ENCODE data around the gene KCNH5.

Gene KCNH5, protein sequence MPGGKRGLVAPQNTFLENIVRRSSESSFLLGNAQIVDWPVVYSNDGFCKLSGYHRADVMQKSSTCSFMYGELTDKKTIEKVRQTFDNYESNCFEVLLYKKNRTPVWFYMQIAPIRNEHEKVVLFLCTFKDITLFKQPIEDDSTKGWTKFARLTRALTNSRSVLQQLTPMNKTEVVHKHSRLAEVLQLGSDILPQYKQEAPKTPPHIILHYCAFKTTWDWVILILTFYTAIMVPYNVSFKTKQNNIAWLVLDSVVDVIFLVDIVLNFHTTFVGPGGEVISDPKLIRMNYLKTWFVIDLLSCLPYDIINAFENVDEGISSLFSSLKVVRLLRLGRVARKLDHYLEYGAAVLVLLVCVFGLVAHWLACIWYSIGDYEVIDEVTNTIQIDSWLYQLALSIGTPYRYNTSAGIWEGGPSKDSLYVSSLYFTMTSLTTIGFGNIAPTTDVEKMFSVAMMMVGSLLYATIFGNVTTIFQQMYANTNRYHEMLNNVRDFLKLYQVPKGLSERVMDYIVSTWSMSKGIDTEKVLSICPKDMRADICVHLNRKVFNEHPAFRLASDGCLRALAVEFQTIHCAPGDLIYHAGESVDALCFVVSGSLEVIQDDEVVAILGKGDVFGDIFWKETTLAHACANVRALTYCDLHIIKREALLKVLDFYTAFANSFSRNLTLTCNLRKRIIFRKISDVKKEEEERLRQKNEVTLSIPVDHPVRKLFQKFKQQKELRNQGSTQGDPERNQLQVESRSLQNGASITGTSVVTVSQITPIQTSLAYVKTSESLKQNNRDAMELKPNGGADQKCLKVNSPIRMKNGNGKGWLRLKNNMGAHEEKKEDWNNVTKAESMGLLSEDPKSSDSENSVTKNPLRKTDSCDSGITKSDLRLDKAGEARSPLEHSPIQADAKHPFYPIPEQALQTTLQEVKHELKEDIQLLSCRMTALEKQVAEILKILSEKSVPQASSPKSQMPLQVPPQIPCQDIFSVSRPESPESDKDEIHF

DNA sequence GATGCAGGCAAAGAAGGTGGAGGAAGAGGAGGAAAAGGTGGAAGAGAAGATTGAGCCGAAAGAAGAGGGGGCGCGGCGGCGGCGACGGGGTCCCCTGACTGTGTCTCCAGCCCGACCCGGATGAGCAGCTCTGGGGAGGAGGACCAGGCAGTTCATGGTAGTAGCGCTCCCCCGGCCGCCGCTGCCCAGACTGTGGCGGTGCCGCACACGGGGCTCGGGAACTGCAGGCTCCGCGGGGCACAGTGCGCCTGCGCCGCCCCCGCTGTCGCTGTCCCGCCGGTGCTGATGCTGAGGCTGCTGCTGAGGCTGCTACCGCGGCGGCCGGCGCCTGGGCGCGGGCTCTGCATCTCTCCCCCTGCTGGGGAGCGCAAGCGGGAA, at the start of gene KCNH5:
TSS of gene KCNH5 (minus strand) at position 225 of the 378 bp plus-strand sequence. CDS start 272 bp downstream, outside the sequence.
- no peak for DNase-seq (ENCODE audit: low read depth)

DNA sequence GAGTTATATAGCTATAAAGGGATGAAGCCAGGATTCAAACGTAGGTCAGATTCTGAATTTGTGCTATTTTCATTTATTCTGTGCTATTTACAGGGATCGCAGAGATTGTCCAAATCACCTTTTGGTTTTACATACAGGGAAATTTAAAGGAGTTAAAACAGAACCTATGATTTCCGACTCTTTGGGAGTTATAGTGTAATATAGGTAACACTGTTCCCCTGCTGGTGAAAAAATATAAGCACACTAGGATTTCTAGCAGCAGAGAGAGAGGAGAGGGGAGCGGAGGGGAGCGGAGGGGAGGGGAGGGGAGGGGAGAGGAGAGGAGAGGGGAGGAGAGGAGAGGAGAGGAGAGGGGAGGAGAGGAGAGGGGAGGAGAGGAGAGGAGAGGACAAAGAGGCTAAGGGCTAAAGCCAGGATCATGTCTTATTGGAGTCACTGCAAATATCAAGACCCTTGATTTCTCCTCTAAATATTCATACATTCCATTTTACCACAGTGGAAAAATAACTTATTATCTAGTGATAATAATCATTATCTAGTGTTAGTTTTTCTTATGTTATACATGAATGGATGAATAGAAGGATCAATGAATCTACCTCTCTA, 46.2 kb upstream of the KCNH5 start:
- no peak for DNase-seq (ENCODE audit: low read depth)

DNA sequence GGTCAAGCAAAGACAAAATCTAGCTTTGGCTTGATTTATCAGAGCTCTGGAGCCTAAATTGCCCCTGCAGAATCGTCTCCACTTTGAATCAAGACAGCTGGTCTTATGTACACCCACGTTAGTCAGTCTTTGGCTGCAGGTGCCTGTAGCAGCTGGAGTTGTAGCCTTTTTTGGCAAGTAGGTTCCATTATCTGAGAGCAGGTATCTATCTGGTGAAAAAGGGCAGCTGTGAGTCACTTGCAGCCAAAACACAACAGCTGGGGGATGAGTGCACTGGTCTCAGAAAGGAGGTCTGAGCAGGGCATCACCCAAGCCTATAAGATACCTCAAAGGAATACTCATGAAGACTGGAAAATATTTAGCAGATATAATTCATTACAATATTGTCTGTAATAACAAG, 43.6 kb upstream of the KCNH5 start:
- DNase-seq (ENCODE audit: low read depth): no peak

DNA sequence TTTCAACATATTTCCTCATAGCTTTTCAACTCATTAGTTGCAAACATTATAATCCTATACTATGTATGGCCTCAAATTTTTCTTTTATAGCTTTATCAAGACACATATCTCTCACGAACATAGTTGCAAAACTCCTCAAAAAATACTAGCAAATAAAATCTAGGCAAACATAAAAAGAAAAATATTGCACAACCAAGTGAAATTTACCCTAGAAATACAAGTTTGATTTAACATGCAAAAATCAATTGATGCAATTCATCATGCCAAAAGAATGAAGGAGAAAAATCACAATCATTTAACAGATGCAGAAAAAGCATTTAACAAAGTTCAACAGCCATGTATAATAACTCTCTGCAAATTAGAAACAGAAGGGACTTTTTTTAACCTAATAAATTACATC, 33.3 kb upstream of the KCNH5 start:
- DNase-seq (ENCODE audit: low read depth): no peak

DNA sequence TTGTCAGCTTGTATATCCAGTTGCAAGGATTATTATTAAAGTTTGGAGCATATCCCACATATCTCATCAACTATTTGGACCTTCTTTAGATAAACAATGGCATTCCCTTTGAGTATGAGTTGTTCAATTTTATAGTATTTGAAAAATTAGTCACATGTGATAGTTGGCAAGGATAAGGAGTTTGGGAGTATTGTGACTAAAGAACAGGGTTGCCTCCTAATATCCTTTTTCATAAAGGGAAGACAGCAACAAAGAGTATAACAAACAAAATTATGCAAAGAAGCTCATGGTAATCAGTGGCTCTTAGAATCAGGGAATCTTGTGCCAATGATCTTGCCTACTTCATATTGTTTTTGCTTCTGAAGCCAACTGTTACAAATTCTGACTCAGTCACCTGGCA, 31.2 kb upstream of the KCNH5 start:
- no peak for DNase-seq (ENCODE audit: low read depth)

DNA sequence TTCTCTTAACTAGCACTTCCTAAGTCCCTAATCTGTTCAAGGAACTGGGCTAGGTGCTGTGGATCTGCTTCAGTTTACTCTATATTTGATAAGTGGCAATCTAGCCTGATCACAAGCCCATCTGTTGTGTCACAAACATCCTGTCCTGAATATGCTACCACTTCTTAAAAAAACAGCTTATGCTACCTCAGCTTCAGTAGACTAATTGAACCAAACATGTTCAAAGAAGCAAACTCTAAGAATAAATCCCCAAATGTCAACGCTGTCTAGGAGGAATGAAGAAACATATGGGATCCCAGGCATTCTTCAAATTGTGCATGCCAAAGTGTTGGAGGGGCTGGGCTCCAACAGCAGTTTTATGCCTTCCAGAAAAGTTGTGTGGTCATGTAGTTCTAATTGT, 10.4 kb upstream of the KCNH5 start:
- no peak for DNase-seq (ENCODE audit: low read depth)

DNA sequence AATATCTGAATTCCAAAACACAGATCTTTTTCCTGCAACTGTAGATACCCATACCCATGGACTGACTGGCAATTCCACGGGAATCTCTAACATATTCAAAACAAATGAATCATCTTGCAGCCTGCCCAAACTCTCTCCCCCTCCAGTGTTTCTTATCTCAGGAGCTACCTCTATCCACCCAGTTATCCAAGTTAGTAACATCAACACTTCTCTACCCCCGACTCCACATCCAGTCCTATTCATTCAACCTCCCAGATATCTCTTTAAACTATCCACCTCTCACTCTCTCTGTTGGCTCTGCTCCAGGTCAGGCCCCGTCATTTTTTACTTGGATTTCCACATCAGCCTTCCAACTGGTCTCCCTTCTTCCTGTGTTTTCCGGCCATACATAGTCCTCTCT, 6.7 kb upstream of the KCNH5 start:
- no peak for DNase-seq (ENCODE audit: low read depth)

DNA sequence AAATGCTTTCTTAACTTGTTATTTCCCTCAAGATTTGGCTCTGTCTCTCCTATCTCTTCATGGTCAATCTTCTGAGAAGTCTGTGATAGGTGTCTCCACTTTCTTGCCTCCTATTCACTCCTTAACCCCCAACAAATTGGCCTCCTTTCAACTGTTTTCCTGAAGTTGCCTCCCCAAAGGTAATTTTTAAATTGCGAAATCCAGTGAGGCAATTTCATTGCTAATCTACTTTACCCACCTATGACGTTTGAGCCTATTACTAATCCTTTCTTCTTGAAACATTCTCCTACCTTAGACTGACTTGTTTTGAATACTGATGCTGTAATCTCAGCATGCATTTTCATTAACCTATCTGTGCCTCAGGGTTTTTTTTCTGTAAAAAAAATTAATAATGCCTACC, 6.0 kb upstream of the KCNH5 start:
- DNase-seq (ENCODE audit: low read depth): no peak

DNA sequence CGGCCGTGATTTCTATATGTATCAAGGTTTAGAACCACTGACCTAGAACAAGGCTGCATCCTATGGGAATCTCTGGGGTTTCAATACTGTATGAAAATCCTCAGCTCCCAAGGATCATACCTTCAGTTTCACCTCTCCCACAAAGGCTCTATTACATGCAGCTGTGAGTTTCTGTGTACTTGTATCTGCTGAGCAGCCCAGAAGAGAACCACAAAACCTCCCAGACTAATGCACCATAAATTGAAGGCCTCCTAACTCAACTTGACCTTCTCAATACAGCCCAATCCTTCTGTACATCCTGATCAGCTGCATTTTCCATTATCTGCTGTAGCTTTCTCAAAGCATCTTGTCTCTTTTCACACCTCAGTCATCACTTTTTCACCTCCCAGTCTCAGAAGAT, 5.4 kb upstream of the KCNH5 start:
- no peak for DNase-seq (ENCODE audit: low read depth)

DNA sequence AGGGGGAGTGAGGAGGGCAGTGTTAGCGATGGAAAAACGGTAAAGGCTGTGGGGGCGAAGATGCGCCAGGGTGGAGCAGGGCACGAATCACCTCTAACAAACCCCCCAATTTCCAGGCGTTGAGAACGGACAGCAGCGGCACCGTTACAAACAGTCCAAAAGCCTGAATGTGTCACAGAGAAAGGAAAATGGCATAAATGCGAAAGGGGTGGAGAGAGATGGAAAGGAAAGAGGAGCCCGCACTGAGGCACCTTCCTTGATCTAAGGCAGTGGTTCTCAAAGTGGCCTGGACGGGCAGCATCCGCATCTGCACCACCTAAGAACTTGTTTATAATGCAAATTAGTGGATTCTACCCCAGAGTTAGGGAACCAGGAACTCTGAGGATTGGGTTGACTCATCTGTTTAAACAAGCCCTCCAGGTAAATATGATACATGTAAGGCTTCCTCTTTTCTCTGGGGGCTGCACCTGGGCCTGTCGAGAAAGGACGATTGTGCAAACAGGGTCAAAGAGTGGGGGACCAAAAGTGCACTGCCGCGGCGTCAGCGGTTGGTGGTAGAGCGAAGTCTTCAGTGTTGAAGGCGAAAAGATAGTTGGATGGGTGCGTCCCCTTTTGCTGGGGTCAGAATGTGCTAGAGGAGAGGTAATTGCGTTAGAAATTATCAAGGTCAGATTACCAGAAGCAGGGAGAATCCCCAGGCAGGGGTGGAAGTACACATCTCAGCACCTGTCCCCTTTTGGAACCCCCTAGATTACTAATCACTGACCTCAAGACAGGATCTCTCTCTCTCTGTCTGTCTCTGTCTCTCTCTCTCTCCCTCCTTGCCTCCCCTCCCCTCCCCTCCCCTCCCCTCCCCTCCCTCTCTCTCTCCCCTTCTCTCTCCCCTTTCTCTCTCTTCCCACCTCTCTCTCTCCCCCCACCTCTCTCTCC, 1.3 kb upstream of the KCNH5 start:
- no peak for DNase-seq (ENCODE audit: low read depth)

DNA sequence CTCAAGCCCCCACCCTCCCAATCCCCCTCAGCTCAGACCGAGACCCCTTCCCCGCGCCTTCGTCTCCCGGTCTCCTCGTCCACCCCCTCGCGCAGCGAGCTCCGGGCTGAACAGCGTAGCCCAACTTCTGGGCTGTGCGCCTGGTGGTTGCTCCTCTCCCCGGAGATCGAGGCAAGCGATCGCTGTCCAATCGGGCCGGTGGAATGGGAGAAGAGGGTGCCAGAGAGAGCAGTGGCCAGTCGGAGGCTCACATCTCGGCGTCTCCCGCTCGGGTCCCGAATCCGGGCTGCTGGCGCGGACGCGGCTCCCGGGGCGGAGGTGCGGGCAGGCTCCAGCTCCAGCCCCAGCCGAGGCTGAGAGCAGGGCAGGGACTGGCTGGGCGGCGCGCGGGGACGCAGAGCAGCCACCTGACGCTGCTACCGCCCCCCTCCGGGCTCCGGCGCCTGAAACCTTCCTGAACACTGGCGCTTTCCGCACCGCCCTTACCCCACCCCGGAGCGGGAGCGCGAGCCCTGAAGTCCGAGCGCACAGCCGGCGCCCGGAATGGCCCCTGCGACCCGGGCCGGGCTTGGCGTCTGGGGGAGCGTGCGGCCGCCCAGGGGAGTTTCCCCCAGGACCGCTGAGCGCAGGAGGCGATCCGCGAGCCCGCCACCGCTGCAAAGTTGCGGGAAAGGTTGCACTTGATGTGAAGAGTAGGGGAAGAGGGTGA, 508 bp upstream of the KCNH5 start:
- no peak for DNase-seq (ENCODE audit: low read depth)

DNA sequence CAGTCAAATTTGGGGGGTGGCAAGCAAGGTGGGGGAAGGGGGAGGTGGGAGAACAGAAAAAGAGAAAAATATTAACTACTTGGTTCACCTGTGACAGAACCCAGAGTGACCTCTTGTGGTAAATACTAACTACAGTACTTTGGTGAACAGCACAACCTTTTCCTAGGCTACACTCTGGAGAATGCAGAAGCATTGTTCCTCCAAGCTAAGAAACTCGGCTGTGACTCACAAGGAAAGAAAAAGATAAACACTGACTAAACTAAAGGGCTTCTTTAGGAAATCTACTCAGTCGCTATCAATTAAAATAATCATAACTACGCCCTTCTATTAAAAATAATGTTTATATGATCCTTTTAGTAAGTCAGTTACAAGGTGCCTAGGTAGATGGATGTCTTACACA, 5.4 kb downstream of the KCNH5 start:
- DNase-seq (ENCODE audit: low read depth): no peak

DNA sequence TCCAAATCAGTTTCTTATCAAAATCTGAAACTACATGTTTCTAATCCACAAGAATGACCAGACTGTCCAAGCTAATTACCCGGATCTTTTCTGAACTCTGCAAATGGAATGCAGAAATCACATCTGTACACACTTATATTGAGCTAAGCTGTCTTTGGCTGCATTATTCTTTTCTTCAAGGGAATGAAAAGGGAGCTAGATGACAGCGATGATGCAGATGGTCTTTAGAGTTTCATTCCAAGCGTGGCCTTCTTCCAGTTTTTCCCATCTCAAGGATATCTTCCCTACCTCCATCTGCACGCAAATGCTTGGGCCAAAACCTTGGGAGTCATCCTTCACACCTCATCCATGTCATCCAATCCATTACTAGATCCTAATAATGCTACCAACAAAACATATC, 12.6 kb downstream of the KCNH5 start:
- no peak for DNase-seq (ENCODE audit: low read depth)

DNA sequence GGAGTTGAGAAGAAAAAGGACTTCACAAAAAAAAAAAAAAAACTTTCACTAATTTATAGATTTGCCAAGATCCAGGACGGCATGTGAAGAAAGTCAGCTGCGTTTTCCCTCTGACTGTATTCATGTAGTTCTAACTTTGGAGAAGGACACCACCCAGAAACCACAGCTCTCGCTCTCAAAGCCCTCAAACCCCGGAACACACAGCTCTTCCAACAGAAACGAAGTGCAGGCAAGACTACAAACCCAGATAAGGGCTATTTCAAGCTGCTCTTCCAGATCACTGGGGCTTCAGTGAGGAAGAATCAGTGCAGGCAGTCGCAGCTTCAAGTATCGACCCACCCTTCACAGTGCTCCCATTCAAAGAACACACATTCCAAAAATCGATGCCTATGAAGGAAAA, 13.2 kb downstream of the KCNH5 start:
- DNase-seq (ENCODE audit: low read depth): no peak

DNA sequence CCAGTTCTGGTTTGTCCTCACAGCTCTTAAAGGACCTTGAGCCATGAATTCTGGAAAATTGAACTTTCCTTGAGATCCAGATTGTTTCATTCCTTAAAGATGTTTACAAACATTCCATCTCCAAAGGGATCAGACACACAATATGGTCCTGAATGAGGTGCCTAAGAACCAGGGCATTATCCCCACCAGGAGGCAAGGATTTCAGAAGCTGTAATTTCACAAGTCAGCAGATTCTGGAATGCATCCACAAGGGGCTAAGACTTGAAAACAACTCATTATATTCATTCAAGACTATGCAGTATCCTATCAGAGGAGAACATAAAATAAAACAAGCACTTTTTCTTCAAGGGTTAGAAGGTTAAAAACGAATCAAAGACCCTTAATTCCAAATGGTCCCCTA, 15.1 kb downstream of the KCNH5 start:
- no peak for DNase-seq (ENCODE audit: low read depth)

DNA sequence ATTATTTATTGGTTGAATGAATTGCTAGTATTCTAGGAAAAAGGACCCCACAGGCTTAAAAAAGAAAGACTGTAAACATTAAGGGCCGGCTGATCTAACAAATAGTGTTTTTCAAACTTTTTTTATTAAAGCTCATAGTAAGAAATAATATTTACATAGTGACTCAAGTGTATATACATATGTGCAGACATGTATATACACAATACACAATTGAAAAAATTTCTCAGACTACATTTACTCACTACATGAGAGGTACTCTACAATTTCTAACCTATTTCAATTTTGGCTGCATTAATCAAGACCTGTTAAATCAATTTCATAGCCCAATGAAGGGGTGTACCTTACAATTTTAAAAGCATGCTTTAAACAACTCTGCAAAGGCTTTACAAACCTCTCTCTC, 17.5 kb downstream of the KCNH5 start:
- no peak for DNase-seq (ENCODE audit: low read depth)

DNA sequence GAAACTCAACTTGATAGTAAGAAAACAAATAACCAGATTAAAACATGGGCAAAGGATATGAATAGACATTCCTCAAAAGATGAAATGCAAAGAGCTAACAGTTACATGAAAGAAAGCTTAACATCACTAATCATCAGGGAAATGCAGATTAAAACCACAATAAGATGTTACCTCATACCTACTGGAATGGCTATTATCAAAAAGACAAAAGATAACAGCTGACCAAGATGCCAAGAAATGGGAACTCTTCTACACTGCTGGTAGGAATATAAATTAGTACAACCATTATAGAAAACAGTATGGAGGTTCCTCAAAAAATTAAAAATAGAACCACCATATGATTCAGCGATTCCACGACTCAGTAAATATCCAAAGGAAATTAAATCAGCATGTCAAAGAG, 18.8 kb downstream of the KCNH5 start:
- no peak for DNase-seq (ENCODE audit: low read depth)

DNA sequence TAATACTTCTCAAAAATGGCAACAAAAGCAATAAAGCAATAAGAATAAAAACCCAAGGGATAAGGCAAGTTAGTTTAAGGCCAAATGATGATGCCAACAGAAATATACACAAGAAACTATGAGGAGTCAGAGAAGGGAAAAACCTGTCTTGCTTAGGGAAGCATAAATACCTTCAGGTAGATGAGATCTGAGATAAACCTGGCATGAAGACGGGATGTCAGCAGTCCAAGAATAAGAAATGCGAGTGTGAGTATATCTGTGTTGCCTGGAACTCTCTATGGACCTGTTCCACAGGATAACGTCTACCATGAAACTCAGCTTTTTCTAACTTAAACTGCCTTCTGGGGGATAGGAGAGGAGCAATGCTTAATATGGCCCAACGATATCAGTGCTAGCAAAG, 30.6 kb downstream of the KCNH5 start:
- no peak for DNase-seq (ENCODE audit: low read depth)

DNA sequence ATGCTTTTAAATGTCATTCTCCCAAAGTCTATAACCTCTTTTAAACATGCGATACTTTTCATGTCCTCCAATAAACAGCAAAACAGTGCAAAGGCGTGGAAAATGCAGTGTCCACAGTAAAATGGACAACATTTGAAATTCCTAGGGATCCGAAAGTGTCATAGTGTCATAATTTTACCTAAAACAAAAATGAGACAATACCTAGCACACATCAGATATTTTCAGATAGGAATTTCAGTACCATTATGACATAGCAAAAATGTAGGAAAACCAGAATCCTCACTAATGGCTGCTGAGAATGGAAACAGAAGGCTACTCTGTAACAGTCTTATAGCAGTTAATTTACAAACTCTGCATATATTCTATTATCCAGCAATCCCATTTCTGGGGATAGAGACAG, 33.1 kb downstream of the KCNH5 start:
- no peak for DNase-seq (ENCODE audit: low read depth)

DNA sequence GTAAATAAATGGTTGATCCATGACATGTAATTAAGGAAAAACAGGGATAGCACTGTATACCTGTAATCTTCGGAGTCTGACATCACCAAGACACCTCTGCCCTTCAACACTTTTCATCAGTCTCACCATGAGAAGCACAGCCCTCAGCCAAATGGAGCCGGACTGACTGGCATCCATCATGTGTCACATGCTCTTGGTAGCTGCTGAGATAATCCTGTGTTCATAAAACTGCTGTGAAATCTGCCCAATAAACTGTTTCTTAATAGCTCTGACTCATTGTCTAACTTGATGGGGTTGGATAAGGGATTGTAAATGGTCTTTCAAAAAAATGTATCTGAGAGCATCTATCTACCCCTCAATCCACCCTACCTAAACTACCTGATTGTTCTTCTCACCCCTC, 33.6 kb downstream of the KCNH5 start:
- DNase-seq (ENCODE audit: low read depth): no peak

DNA sequence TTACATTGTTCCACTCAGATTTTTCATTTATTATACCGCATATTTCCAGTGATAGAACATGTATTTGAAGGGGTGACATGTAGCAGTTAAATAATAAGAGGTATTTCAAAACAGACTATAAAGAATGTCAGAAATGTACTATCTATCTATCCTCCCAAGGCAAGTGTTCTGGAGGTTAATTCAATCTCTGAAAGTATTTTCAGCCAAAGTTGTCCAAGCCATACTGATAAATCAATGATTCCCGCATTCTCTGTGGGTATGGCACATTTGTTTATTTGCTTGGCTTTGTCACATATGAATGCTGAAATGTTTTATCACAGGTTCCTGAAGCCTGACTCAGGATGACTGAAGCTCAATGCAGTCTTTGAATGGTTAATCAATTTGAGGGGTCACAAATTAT, 35.8 kb downstream of the KCNH5 start:
- DNase-seq (ENCODE audit: low read depth): no peak

Measured in activated T-cell treated with anti-CD3 and anti-CD28 coated beads for 48 hours (primary cell).